GM12878 (cell line): ENCODE data around the gene INHBE. TPM values are rescaled to one million over a fixed set of nuclear protein-coding genes. Genes with fewer than 3 reads are reported as not detected.

ENCODE experiments used
- ATAC-seq: fragments of 200-7000 bp; cut with Tn5 transposase; 3 replicates; pipeline ENCODE4 v1.9.1; 2020; ENCODE audit warnings: mild to moderate bottlenecking, moderate library complexity
- BruUV-seq: library from RNA; stranded (reverse); fragments of 400-500 nt; replicated peaks from 2 replicates; lab custom pipeline; 2021; lab: Mats Ljungman, UMichigan
- CTCF ChIA-PET: fragments of 300-600 bp; sonication (Branson Sonifier 250); formaldehyde crosslinking; extraction: SDS; loops from one replicate; lab custom pipeline; 2021; ENCODE audit warnings: inconsistent platforms; lab: Yijun Ruan, JAX
- POLR2A ChIA-PET: fragments of 350-600 bp; formaldehyde crosslinking; extraction: SDS; loops from one replicate; lab custom pipeline; 2021; ENCODE audit warnings: inconsistent platforms; lab: Charles Lee
- RAD21 ChIA-PET: fragments of 300-600 bp; sonication (Branson Sonifier 250); formaldehyde crosslinking; loops from one replicate; lab custom pipeline; 2023; ENCODE audit warnings: antibody characterized with exemption; ENCODE audit not compliant: unreplicated experiment; lab: Charles Lee
- SMC1A ChIA-PET: fragments of 300-600 bp; sonication (Branson Sonifier 250); formaldehyde crosslinking; loops from one replicate; lab custom pipeline; 2023; ENCODE audit not compliant: unreplicated experiment, uncharacterized antibody; lab: Charles Lee
- DNase-seq: peaks from one replicate; pipeline ENCODE4 v3.0.0-alpha.2; 2011; ENCODE audit warnings: low read depth, low spot score
- FAIRE-seq: peaks from 3 replicates; lab custom pipeline; 2011; peaks lifted over from hg19 to GRCh38; lab: Jason Lieb, UNC
- H2AFZ ChIP-seq: 2 replicates; pipeline ENCODE4 v1.6.0; 2011; ENCODE audit warnings: low read depth, low read length, control low read depth; ENCODE audit not compliant: control insufficient read depth
- H3K27ac ChIP-seq: 2 replicates; pipeline ENCODE4 v1.5.1; 2011; ENCODE audit warnings: control low read depth; ENCODE audit not compliant: control insufficient read depth, insufficient read depth
- H3K27me3 ChIP-seq, 2 experiments: replicated peaks in 1 of 2; 2 replicates each; pipeline versions ENCODE4 v1.6.0 to v1.6.1; 2011; ENCODE audit warnings: low read length in 1 of 2; ENCODE audit not compliant: control insufficient read depth in 2 of 2, insufficient read depth in 2 of 2
- H3K36me3 ChIP-seq, 2 experiments: 2 replicates each; pipeline ENCODE4 v1.5.1; 2011; ENCODE audit warnings: low read length in 1 of 2; ENCODE audit not compliant: control insufficient read depth in 2 of 2, insufficient read depth in 2 of 2
- H3K4me1 ChIP-seq: 2 replicates; pipeline ENCODE4 v1.6.1; 2011; ENCODE audit warnings: mild to moderate bottlenecking, low read length, moderate library complexity, mixed read lengths; ENCODE audit not compliant: control insufficient read depth, insufficient read depth
- H3K4me2 ChIP-seq: 2 replicates; pipeline ENCODE4 v1.6.0; 2011; ENCODE audit warnings: control low read depth; ENCODE audit not compliant: control insufficient read depth, insufficient read depth
- H3K4me3 ChIP-seq: fragments of 200-600 bp; sonication (generic); 2 replicates; pipeline ENCODE4 v1.5.1; 2016
- H3K79me2 ChIP-seq: 2 replicates; pipeline ENCODE4 v1.6.0; 2011; ENCODE audit warnings: low read length; ENCODE audit not compliant: control insufficient read depth, insufficient read depth
- H3K9ac ChIP-seq: 2 replicates; pipeline ENCODE4 v1.8.0; 2011; ENCODE audit warnings: low read length, control low read depth, mixed read lengths; ENCODE audit not compliant: control insufficient read depth, insufficient read depth
- H3K9me3 ChIP-seq: replicated peaks from 3 replicates; pipeline ENCODE4 v1.5.1; 2011; ENCODE audit warnings: mild to moderate bottlenecking, low read length; ENCODE audit not compliant: control insufficient read depth, insufficient read depth
- H4K20me1 ChIP-seq: 2 replicates; pipeline ENCODE4 v1.6.0; 2011; ENCODE audit not compliant: control insufficient read depth, insufficient read depth
- BACH1 ChIP-seq: fragments of 450-650 bp; IDR thresholded peaks from 2 replicates; pipeline ENCODE4 v1.6.1; 2017; ENCODE audit warnings: mild to moderate bottlenecking, borderline replicate concordance
- CBX3 ChIP-seq: fragments of 200-600 bp; sonication (generic); IDR thresholded peaks from 2 replicates; pipeline ENCODE4 v1.6.1; 2016; ENCODE audit warnings: low read depth, borderline replicate concordance
- CHD2 ChIP-seq: IDR thresholded peaks from 2 replicates; pipeline ENCODE4 v1.6.1; 2011; ENCODE audit warnings: low read depth, low read length, improper control_type of control experiment, borderline replicate concordance
- EZH2 ChIP-seq: IDR thresholded peaks from 2 replicates; pipeline ENCODE4 v1.6.1; 2012; ENCODE audit warnings: low read depth, mild to moderate bottlenecking, control low read depth, inconsistent platforms, low read length, borderline replicate concordance; ENCODE audit not compliant: control insufficient read depth
- HDGF ChIP-seq: fragments of 450-650 bp; IDR thresholded peaks from 2 replicates; pipeline ENCODE4 v1.6.1; 2016; ENCODE audit warnings: antibody characterized with exemption
- POLR2A ChIP-seq: IDR thresholded peaks from 2 replicates; pipeline ENCODE4 v1.6.1; 2011; ENCODE audit warnings: low read depth, mild to moderate bottlenecking, low read length
- TCF12 ChIP-seq: IDR thresholded peaks from 2 replicates; pipeline ENCODE4 v1.6.1; 2011; ENCODE audit warnings: low read depth, mild to moderate bottlenecking, low read length
- ZBED1 ChIP-seq: IDR thresholded peaks from 2 replicates; pipeline ENCODE4 v1.6.1; 2016; ENCODE audit warnings: borderline replicate concordance
- WGBS: methylation state at CpG from one replicate; pipeline ENCODE4 v1.1.6; 2016; ENCODE audit warnings: low lambda C conversion rate; ENCODE audit not compliant: insufficient replicate concordance, insufficient coverage; ENCODE audit errors: missing lambda C conversion rate; 5-methylcytosine and 5-hydroxymethylcytosine counted together
- in situ Hi-C: fragments of 300-500 bp; cut with MboI; formaldehyde crosslinking; loops from 9 replicates; pipeline ENCODE4 v1.14.3; 2018; ENCODE audit warnings: mixed read lengths
- intact Hi-C: fragments of 100-400 bp; cut with micrococcal nuclease; formaldehyde crosslinking; loops from one replicate; pipeline ENCODE4 v1.14.2; 2022; ENCODE audit not compliant: unreplicated experiment
- polyA plus RNA-seq, 11 experiments: library from polyadenylated mRNA; depleted of rRNA in 4 of 11; unstranded in 6 of 11; stranded (reverse) in 5 of 11; fragments of >200 nt; fragmentation: Nextera tagmentation in 4 of 11; fragmentation: Illumina TruSeq in 1 of 11; extraction: Ambion mirVana in 4 of 11; extraction: Trizol in 1 of 11; gene quantifications; 1 replicate in 1 of 11; 2 replicates in 10 of 11; pipeline versions ENCODE4 v1.2.1 to v1.2.3, GENCODE V29; 2011 to 2016; ENCODE audit warnings: inconsistent platforms in 2 of 11, missing spikeins in 2 of 11, low read depth in 1 of 11
- total RNA-seq, 4 experiments: library from RNA; depleted of rRNA in 3 of 4; stranded (reverse); fragments of >200 nt in 3 of 4; fragmentation: Illumina TruSeq in 1 of 4; extraction: Trizol in 1 of 4; gene quantifications; 2 replicates each; pipeline versions ENCODE4 v1.2.1 to v1.2.3, GENCODE V29; 2013 to 2021
- TF ChIP-seq, protein P1 (sequence below): fragments of 450-650 bp; conservative IDR thresholded peaks from 2 replicates; pipeline ENCODE4 v1.6.1; 2017; ENCODE audit warnings: mild to moderate bottlenecking, moderate library complexity

The INHBE gene
- total and polyA plus RNA-seq, 10 of the 15 experiments (the other 5 are each of a cell fraction or from before 2014, with no cell fraction given) = 0.09 to 2.5 (median 0.37) TPM

- ChIA-PET CTCF (interaction anchor here (0.9 to 1.8 kb wide), 3 partner anchors 11 to 30 kb away, joined by 3 to 6 read pairs (median 5); no protein-coding TSS in a partner anchor), POLR2A (interaction anchor here (0.6 to 1.6 kb wide), 3 partner anchors 10 to 56 kb away, joined by 3 to 5 read pairs (median 4); partner anchors contain the start of gene DDIT3), RAD21 (interaction anchor here (0.6 to 1.2 kb wide), 2 partner anchors 12 to 35 kb away, joined by 3 read pairs; no protein-coding TSS in a partner anchor), SMC1A (no interaction called here)
- Histone ChIP-seq H3K9ac (peak overlapping the region; percentile 74), H3K4me2 (peak overlapping the region; percentile 58), H3K4me3 (peak overlapping the region; percentile 97), H3K79me2 (peaks cover 17% of the 10 kb centered on the region), H3K27ac (peak overlapping the region; percentile 76), H3K4me1 (peaks cover 6% of the 10 kb centered on the region), H4K20me1 (no peaks in the 10 kb centered on the region), H3K27me3 (no peaks in the 10 kb centered on the region), H3K9me3 (no peaks in the 10 kb centered on the region), H3K36me3 (peaks cover 6 to 19% of the 10 kb centered on the region in 2 experiments), H2AFZ (no peak overlapping the region)
- DNase-seq (no peak), FAIRE-seq (no peak), ATAC-seq (peak; percentile 10; the same call in 2 of the 3 replicates)
- in situ Hi-C loops = no loop called here
- 28% methylated on average over 11 of the region's 11 CpGs for WGBS
- intact Hi-C loops = no loop called here
- TF ChIP-seq POLR2A = 0 out of 2 replicates have a peak, but pooled peaks have one; percentile 9
- TF ChIP-seq CHD2 = no peak
- no peak for TF ChIP-seq EZH2
- TF ChIP-seq HDGF = peak; percentile 55; the same call in 1 of the 2 replicates
- TF ChIP-seq TCF12 = peak; percentile 57; the same call in 1 of the 2 replicates
- BruUV-seq = no TSS peak
Measured at GRCh38 chr12:57488402-57489156, 33.5 kb downstream of the INHBE start.

- Histone ChIP-seq H3K9me3 (no peaks in the 10 kb centered on the region), H3K36me3 (peaks cover 6 to 19% of the 10 kb centered on the region in 2 experiments), H3K27me3 (no peaks in the 10 kb centered on the region), H3K9ac (peak overlapping the region; percentile 74), H3K4me1 (peaks cover 6% of the 10 kb centered on the region), H3K4me2 (peak overlapping the region; percentile 58), H3K27ac (no peak overlapping the region), H3K4me3 (peak overlapping the region; percentile 97), H4K20me1 (no peaks in the 10 kb centered on the region), H2AFZ (no peak overlapping the region), H3K79me2 (peaks cover 17% of the 10 kb centered on the region)
- BruUV-seq = no TSS peak
- DNase-seq (no peak), FAIRE-seq (no peak), ATAC-seq (no peak)
- ChIA-PET CTCF (interaction anchor here (0.9 to 1.0 kb wide), 2 partner anchors 12 to 30 kb away, joined by 3 to 5 read pairs; no protein-coding TSS in a partner anchor), RAD21 (no interaction called here), POLR2A (interaction anchor here (0.5 to 1.6 kb wide), 4 partner anchors 9 to 55 kb away, joined by 3 to 5 read pairs (median 4); partner anchors contain the start of gene DDIT3), SMC1A (no interaction called here)
- TF ChIP-seq, protein P1, sequence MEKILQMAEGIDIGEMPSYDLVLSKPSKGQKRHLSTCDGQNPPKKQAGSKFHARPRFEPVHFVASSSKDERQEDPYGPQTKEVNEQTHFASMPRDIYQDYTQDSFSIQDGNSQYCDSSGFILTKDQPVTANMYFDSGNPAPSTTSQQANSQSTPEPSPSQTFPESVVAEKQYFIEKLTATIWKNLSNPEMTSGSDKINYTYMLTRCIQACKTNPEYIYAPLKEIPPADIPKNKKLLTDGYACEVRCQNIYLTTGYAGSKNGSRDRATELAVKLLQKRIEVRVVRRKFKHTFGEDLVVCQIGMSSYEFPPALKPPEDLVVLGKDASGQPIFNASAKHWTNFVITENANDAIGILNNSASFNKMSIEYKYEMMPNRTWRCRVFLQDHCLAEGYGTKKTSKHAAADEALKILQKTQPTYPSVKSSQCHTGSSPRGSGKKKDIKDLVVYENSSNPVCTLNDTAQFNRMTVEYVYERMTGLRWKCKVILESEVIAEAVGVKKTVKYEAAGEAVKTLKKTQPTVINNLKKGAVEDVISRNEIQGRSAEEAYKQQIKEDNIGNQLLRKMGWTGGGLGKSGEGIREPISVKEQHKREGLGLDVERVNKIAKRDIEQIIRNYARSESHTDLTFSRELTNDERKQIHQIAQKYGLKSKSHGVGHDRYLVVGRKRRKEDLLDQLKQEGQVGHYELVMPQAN = no peak
- no peak for TF ChIP-seq BACH1
- no peak for TF ChIP-seq CBX3
- 0 out of 2 replicates have a peak, but pooled peaks have one; percentile 6 for TF ChIP-seq POLR2A
- TF ChIP-seq ZBED1 = no peak
- intact Hi-C loops (no loop called here), in situ Hi-C loops (no loop called here)
- WGBS = 84% methylated on average over 5 of the region's 5 CpGs
Measured at GRCh38 chr12:57489157-57489641, 34.1 kb downstream of the INHBE start.
